Cortex of kidney (tissue), 1 donor: ENCODE data around the gene PTGER3.
"Not testable (repeated sequence)": the region's sequence is repeated elsewhere in the genome, so short reads cannot be mapped to it uniquely, and the experiment has no call there.

Experiments used
- DNase-seq: peaks from one replicate; lab custom pipeline; 2025; lab: John Stamatoyannopoulos, UW

Gene PTGER3

DNA sequence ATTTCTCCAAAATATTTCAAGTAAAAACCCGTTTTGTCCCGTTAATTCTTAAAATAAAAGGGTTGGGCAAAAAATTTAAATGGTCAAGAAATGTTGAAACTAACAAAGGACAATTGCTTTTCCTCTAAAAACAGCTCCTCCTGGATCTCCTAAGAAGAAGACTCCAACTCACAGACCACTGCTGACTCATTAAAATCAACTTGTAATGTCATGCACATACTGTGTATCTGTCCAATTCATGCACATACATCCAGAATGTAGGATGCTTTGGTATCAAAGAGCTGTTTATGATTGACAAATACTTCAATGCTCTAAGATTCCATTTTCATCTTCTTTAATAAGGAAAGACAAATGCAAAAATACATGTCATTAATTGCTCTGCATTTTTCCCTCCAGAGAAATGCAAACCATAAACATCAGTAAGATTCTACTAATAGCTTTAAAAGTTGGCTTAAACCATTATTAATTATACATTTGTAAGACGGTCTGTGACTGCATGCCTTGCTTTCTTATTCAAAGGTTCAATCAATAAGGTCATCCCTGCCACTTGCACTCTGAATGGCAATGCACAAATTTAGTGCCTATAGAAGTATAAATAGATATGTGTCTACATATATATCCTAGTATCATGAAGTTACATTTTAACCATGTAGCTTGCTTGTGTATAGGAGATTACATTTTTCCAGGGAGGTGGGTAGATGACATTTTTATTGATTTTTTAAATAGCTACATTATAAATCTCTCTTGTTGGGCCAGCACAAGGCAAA is 44.7 kb downstream of the PTGER3 start:
- no peak for DNase-seq

DNA sequence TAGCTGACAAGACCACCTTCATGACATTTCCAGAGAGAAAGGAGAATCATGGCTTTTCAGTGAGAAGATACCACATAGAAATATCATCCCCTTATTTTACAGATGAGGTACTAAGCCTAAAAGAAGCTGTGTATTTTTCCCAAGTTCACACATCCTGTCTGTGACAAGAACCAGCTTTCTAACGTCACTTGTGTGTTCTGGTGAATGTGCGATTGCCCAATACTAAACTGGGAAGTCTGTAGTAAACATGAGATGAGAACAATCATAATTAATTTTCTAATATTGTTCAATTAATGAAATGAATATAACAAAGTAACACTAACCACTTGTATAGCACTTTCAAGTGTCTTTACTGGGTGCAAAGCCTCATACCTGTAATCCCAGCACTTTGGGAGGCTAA is 46.0 kb downstream of the PTGER3 start:
- no peak for DNase-seq

DNA sequence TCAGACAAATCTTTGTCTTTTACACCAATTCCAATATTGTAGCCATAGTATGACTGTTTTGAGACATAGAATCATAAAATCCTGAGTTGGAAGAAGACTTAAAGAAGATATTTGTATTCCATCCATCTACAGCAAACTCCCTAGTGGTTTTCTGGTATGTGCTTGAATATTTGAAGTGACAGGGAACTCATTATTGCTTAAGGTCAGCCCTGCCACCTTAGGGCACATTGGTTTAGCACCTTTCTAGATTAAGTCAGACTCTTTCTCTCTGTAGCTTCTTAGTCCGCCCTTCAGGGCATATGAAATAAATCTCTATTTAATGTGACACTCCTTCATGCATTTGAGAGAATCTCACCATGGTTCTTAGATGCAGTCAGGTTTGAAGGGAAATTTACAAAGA is 49.8 kb downstream of the PTGER3 start:
- DNase-seq: no peak

DNA sequence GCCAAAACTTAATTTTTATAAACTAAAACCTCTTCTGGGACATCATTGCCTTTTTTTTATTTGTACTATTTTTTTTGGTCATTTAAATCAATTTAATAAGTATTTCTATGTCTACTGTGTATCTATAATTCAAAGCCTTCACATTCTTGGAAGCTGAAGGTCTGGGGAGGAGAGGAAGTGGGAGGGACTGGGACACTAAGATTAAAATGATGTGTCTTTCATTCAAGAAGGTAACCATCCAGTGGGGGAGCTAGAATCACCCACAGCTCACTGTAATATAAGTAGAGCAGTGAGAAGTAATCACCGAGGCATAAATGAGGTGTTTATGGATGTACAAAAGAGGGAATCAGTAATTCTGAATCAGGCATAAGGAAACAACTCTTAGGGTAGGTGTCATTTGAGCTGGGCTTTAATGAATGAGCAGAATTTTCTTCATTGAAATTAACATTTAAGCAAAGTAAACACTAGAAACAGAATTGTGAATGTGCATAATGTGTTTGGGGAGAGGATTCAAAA is 52.8 kb downstream of the PTGER3 start:
- DNase-seq: no peak

DNA sequence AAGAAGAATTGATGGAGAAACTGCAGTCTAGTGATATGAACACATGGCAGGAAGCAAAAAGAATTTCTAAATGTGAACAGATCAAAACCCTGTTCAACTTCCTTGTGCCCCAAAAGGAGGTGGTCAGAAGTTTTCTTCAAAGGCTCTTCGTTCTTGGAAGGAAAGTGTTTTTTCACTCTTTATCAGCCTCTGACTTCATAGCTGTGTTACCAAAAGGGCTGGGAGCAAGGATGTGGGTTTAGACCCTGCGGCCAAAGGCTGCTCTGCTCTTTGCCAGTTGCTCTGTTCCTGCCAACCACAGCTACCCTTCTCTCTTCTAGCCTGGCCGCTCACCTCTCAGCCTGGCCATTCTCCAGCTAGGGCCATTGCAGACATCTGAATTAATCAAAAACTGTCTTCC is 53.8 kb downstream of the PTGER3 start:
- DNase-seq: no peak

DNA sequence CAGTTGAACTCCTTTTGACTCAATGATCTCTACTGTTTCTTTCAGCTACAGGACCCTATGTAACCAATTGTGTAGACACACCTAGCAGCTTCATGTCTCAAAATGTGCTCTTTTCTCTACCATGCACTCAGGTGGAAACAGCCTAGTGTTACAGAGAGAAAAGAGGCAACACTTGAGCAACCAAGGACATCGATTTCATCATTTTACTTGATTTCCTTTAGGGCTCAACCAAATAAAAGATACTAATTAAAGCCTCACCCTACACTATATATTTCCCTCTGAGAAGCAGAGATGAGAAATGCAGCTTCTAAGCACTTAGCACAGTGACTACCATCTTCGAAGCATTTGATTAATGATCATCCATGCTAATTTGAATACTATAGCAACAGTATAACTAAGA is 55.1 kb downstream of the PTGER3 start:
- no peak for DNase-seq

DNA sequence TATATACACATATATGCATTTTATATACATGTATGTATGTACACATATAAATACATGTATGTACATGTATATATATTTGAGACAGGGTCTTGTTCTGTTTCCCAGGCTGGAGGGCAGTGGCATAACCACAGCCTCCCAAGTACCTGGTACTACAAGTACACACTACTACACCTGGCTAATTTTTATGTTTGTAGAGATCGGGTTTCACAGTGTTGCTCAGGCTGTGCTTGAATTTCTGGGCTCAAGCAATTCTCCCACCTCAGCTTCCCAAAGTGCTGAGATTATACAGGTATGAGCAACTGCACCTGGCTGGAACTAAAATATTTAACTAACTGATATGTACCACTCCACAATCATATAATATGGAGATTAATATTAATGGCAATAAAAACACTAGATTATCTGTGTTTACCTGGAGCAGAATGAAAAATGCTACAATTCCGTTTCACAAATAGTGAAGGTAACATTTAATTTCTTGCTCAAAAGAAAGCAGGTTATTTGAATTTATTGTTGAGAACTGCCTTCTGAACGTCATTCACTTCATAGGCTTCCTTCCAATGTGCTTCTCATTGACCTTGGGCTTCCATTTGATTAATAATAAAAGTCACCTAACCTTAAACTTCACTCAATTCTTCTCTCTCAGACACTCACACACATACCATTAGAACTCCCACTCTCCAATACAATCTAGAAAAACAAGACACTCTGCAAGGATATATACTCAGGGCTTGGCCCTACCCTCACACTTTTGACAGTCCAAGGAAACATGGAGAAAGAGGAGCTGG is 57.0 kb downstream of the PTGER3 start:
- DNase-seq: no peak

DNA sequence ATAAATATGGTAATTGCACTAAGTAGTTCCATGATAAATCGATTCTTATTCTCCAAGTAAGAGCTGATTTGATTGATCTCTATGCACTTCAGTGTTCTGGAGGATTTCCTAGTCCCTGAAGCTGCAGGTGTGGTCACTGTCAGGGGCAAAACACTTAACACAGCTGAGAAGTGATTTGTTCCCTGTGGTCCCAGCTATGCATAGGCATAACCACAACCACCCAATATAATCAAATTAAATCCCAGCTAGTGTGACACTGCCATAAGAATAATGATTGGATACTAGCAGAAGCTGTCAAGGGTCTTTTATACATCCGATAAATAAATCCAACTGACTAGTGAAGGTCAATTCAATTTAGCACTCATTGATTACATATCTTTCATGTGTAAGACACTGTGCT is 60.1 kb downstream of the PTGER3 start:
- no peak for DNase-seq

DNA sequence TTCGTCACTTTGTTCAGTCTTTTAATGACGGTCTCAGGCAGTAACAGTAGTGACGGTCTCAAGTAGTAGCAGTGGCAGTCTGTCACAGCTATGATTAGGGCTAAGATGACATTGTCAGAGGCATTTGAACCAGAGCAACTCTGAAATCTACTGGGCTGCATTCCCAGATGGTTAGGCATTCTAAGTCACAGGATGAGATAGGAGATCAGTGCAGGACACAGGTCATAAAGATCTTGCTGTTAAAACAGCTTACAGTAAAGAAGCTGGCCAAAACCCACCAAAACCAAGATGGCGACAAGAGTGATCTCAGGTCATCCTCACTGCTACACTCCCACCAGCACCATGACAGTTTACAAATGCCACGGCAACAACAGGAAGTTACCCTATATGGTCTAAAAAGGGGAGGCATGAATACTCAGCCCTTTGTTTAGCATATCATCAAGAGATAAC is 61.8 kb downstream of the PTGER3 start:
- not testable (repeated sequence) for DNase-seq

DNA sequence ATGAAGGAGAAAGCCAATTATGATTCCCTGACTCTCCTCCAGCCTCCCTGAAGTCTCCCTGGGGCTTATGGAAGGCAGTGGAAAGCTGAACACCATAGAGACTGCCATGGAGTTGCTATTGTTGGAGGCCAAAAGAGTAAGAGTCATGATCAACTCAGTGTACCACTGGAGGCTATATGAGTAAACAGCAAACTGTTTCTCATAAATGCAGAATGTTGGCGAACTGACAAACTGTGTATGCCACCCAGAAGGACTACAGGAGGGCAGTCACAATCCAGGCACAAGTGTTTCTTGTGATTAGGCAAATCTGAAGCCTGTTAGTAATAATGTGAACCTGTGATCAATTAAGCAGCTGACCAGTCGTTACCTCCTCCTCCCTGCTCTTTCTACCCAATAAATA is 62.3 kb downstream of the PTGER3 start:
- DNase-seq: not testable (repeated sequence)

DNA sequence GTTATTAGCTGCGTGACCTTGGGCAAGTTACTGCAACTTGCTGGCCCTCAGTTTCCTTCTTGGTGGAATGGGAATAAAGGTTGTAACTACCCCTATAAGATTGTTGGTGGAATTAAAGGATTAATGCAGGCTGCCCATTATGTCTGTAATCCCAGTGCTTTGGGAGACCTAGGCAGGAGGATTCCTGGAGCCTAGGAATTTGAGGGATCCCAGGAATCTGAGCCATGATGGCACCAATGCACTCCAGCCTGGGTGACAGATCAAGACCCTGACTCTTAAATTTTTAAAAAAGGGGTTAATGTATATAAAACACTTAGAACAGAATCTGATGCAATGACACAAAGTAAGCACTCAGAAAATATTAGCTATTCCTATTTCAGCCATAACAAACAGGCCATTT is 67.3 kb downstream of the PTGER3 start:
- DNase-seq: no peak

DNA sequence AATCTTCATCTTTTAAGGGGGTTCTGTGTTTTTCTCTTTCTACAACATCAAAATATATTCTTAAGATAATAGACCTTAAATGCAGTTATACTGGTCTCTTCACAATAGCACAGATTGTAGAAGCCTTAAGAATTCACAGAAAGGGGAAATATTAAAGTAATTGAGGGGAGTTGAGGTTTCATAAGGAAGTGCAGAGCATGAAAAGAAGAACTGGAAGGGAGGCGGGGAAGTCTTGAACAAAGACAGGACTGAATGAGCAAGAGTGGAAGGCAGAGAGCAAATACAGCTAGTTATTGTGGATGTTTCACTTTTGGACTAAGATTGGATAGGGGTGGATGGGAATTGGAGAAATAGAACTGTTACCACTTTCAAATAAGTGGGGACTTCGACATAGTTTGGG is 67.7 kb downstream of the PTGER3 start:
- DNase-seq: no peak

DNA sequence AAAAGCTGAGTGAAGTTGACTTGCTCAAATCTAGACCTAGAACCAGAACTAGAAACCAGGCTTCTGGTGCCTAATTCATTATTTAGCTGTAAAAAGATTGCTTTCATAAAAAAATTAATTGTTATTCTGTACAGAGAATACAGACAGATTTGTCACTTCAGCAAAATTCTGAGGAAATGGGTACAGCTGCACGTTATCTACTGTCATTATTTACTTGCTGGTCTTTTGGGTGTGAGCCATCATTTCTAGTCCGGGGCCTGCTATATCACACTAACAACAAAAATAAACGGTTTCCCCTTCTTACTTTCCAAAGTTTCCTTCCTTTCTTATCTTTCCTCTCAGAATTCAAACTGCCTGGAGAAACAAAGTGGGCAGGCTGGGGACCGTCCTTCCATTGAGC is 68.3 kb downstream of the PTGER3 start:
- DNase-seq: no peak

DNA sequence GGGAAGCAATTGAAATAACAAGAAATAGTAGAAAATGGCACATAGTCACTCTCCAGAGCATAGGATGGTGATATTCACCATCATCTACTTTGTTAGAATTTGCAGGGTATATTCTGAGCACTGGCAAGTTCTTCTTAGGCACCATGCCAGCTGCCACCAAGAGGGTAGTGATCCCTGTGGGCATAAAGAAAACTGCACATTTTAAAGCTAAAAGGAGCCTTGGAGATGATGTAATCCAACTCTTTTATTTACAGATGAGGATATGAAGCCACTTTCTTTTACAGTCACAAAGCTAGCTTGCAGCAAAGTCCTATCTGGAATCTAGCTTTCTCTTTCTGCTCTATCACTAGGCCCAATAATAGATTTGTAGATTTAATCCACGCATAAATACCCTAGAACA is 69.0 kb downstream of the PTGER3 start:
- DNase-seq: no peak

DNA sequence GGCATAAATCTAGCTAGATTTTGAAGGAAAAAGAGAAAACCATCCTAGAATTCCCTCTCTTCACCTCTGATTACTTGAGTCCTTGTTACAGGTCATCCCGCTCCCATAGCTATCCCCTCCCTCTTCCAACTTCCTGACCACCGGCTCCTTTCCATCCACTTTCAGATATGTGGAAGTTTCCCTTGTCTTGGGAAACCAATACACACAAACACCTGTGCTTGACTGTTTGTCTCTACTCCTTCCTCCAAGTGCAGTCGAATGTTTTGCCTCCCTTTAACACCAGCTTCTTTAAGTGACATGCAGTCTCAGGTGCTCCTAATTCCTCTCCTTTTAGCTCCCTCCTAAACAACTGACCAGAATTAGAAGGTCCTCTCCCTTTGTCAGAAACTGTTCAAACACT is 70.0 kb downstream of the PTGER3 start:
- DNase-seq: no peak

DNA sequence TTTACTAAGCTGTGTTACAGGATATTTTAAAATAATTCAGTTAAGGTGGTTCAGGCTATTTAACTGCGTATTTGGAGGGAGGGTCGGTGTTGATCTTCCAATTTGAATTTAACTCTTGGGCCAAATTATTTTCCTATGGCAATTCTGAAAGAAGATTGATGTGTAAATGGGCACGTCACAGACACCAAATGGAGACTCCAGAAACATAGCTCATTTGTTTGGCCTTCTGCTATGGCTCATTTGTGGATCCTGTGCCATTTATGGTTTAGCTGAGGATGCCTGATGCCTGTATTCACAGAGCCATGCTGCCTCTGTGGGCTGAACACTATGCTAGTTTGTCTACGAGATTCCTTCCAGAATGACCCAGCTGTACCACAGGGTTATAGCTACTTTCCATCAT is 70.6 kb downstream of the PTGER3 start:
- DNase-seq: no peak

DNA sequence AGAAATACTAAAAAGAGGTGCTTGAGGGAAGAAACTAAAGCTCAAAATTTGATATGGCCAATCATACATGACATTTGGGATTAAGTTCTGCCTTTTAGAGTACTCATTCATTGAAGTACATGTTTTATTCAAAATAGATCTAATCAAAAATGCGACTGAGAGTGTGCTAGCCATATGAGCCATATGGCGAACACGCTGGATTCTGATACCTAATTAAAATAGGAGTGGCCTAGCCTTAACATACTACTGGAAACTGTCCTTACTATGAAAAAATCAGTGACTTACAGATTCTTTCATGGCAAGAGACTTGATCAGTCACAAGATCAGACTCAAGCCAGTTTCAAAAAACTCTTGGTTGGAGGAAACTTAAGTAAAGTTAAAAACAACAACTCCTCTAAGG is 73.9 kb downstream of the PTGER3 start:
- no peak for DNase-seq

DNA sequence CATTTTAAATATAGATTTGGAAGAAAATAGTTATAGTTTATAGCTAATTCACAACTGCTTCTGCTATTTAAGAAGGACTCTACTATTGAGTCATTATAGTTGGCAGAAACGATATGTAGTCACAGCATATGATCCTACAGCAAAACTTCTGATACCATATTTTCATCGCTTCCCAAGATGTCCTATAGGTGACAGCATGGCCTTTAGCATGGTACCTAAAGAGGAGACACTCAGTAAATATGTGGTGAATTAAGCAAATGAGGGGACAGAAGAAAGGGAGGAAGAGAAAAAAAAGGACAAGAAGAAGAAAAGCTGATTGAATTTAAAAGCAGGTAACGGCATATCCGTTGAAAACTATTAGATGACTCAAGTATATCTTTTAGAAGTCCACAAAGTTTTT is 77.2 kb downstream of the PTGER3 start:
- DNase-seq: no peak

DNA sequence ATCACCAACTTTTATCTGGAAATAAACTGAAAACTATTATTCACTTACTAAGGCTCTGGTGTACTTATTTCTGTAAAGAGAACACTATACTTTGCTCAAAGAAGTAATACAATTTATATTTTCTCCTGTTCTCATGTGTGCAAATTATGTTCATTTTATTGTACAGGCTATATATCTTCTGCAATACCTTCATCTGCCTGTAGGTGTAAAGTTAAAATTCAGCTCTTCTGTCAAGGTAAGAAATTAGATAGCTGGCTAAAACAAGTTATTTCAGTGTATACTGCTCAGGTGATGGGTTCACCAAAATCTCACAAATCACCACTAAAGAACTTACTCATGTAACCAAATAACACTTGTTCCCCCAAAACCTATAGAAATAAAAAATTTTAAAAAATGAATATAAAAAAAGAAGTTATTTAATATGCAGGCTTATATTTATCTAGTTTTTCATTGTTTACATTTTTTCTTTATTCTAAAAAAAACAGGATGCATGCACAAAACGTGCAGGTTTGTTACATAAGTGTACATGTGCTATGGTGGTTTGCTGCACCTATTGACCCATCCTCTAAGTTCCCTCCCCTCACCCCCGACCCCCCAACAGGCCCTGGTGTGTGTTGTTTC is 81.5 kb downstream of the PTGER3 start:
- DNase-seq: no peak

DNA sequence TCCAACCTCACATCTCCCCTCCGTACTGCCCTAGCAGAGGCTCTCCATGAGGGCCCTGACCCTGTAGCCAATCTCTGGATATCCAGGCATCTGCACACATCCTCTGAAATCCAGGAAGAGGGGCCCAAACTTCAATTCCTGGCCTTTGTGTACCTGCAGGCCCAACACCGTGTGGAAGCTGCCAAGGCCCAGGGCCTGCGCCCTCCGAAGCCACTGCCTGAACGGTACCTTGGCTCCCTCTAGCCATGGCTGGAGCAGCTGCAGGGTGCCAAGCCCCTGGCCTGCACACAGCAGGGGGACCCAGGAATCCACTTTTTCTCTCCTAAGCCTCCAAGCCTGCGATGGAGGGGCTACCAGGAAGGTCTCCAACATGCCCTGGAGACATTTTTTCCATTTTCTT is 84.2 kb downstream of the PTGER3 start:
- DNase-seq: no peak

DNA sequence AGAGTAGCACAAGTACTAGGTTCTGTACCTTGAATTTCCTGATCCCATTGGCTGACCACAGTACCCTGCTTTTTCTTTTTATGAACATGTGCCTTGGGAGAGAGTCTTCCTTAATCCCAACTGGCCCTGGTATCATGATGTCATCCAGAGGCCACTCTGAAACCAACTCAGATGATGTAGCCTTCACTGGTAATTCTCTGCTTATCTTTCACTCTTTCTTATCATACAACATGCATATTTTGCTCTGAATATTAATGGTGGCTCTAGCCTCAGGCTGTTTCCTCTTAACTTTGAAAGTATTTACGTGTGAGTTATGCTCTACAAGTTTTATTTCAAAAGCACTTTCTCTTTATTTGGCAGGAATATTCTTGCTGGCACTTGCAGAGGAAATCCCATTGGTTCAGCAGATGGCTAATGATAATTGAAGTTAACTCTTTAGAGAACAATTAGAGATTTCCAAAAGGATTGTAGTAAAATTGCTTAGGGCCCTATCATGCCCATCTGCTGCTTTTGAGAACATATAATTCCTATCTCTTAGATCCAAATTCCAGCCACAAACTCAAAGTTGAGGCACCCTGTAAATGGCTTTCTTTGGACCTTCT is 86.1 kb downstream of the PTGER3 start:
- no peak for DNase-seq

DNA sequence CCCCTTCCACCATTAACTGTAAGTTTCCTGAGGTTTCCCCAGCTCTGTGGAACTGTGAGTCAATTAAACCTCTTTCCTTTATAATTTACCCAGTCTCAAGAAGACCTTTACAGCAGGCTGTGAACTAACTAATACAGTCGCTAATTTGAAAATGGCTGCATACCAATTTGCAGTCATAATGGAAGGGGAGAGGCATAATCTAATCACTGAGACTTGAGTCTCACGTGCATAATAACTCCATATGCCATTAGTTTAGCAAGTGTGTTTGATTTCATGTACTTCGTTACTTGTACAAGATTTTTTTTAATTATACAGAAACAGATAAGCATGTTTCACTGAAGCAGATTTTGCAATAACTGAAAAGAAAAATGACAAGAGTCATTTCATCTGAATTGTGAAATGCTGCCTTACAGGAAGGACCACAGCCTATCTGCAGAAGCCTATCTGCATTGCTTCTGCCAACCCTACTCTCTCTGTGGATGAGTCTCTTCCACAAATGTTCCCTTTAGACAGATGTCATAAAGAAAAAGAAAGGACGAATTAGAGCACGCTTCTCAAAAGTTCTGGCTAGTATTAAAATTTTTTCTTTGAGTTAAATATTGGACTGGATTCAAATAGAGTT is 99.1 kb downstream of the PTGER3 start:
- DNase-seq: no peak
